Neural progenitor cell (in vitro differentiated cells): ENCODE results near the gene SNX9. TPM values are rescaled to one million over a fixed set of nuclear protein-coding genes. Genes with fewer than 3 reads are reported as not detected.
"Not testable (repeated sequence)": the region's sequence is repeated elsewhere in the genome, so short reads cannot be mapped to it uniquely, and the experiment has no call there.

ENCODE experiments used
- DNase-seq: peaks from one replicate; pipeline ENCODE4 v3.0.0-alpha.2; 2016; ENCODE audit warnings: low spot score
- H2AFZ ChIP-seq: fragments of 200-600 bp; sonication (generic); replicated peaks from 2 replicates; pipeline ENCODE4 v1.6.1; 2016; ENCODE audit warnings: antibody characterized with exemption
- H3F3A ChIP-seq: fragments of 200-600 bp; sonication (generic); 2 replicates; pipeline ENCODE4 v1.6.1; 2016; ENCODE audit warnings: antibody characterized with exemption, low read depth
- H3K27ac ChIP-seq: fragments of 200-600 bp; sonication (generic); 2 replicates; pipeline ENCODE4 v1.5.1; 2016; ENCODE audit warnings: mild to moderate bottlenecking
- H3K27me3 ChIP-seq: fragments of 200-600 bp; sonication (generic); 2 replicates; pipeline ENCODE4 v1.6.1; 2016; ENCODE audit warnings: mild to moderate bottlenecking, moderate library complexity
- H3K36me3 ChIP-seq: fragments of 200-600 bp; sonication (generic); 2 replicates; pipeline ENCODE4 v1.5.1; 2016
- H3K4me1 ChIP-seq: fragments of 200-600 bp; sonication (generic); 2 replicates; pipeline ENCODE4 v1.6.1; 2016; ENCODE audit warnings: mixed run types
- H3K4me2 ChIP-seq: fragments of 200-600 bp; sonication (generic); 2 replicates; pipeline ENCODE4 v1.6.1; 2016
- H3K4me3 ChIP-seq: fragments of 200-600 bp; sonication (generic); 2 replicates; pipeline ENCODE4 v1.5.1; 2016
- H3K79me2 ChIP-seq: fragments of 200-600 bp; sonication (generic); 2 replicates; pipeline ENCODE4 v1.6.1; 2016; ENCODE audit warnings: low read depth
- H3K9ac ChIP-seq: fragments of 200-600 bp; sonication (generic); 2 replicates; pipeline ENCODE4 v1.6.1; 2016
- H3K9me3 ChIP-seq: fragments of 200-600 bp; sonication (generic); 2 replicates; pipeline ENCODE4 v1.5.1; 2016; ENCODE audit warnings: low read depth
- H4K20me1 ChIP-seq: fragments of 200-600 bp; sonication (generic); 2 replicates; pipeline ENCODE4 v1.6.1; 2016; ENCODE audit warnings: low read depth
- H3K27ac Mint-ChIP-seq: 3 replicates; pipeline ENCODE4 v1.8.0; 2021; ENCODE audit warnings: mixed read lengths
- H3K27me3 Mint-ChIP-seq: 2 replicates; pipeline ENCODE4 v1.8.0; 2022; ENCODE audit warnings: low read depth, mild to moderate bottlenecking, inconsistent platforms, moderate library complexity, mixed read lengths; ENCODE audit not compliant: insufficient read depth
- H3K36me3 Mint-ChIP-seq: 3 replicates; pipeline ENCODE4 v1.8.0; 2021; ENCODE audit warnings: mixed read lengths
- H3K4me1 Mint-ChIP-seq: 3 replicates; pipeline ENCODE4 v1.8.0; 2021; ENCODE audit warnings: mixed read lengths
- H3K4me3 Mint-ChIP-seq: 3 replicates; pipeline ENCODE4 v1.8.0; 2021; ENCODE audit warnings: mild to moderate bottlenecking, moderate library complexity, mixed read lengths
- H3K9me3 Mint-ChIP-seq: 3 replicates; pipeline ENCODE4 v1.8.0; 2020; ENCODE audit warnings: mixed read lengths
- CTCF ChIP-seq: fragments of 200-600 bp; sonication (generic); IDR thresholded peaks from 2 replicates; pipeline ENCODE4 v1.5.1; 2017; ENCODE audit warnings: antibody characterized with exemption, mild to moderate bottlenecking
- EZH2 ChIP-seq: fragments of 200-600 bp; sonication (generic); IDR thresholded peaks from 2 replicates; pipeline ENCODE4 v1.6.1; 2017; ENCODE audit warnings: antibody characterized with exemption, mild to moderate bottlenecking, moderate library complexity
- EZH2phosphoT487 ChIP-seq: fragments of 200-600 bp; sonication (generic); IDR thresholded peaks from 2 replicates; pipeline ENCODE4 v1.6.1; 2017; ENCODE audit warnings: antibody characterized with exemption
- total RNA-seq: library from RNA; depleted of rRNA; stranded (reverse); fragments of >200 nt; gene quantifications from 2 replicates; pipeline ENCODE4 v1.2.3, GENCODE V29; 2015; ENCODE audit warnings: low replicate concordance

The SNX9 gene
- total RNA-seq, 1 donor from 2014 or later = 17.8 TPM

GRCh38 chr6:157855325-157855724, 32.3 kb downstream of the SNX9 start:
- Histone ChIP-seq H3K79me2 (peaks cover 98% of the 10 kb centered on the region), H3K4me3 (no peak overlapping the region), H3K27me3 (no peaks in the 10 kb centered on the region), H3K9ac (no peak overlapping the region), H3K4me1 (no peaks in the 10 kb centered on the region), H2AFZ (no peak overlapping the region), H3K27ac (no peak overlapping the region), H3K4me2 (no peak overlapping the region), H4K20me1 (peaks cover 4% of the 10 kb centered on the region), H3F3A (no peaks in the 10 kb centered on the region), H3K36me3 (peaks cover 5% of the 10 kb centered on the region), H3K9me3 (peaks cover 8% of the 10 kb centered on the region)
- Mint-ChIP-seq H3K4me3 (no peak overlapping the region), H3K27me3 (no peaks in the 10 kb centered on the region), H3K4me1 (peaks cover 6% of the 10 kb centered on the region), H3K9me3 (peaks cover 39% of the 10 kb centered on the region), H3K36me3 (peaks cover 21% of the 10 kb centered on the region), H3K27ac (no peak overlapping the region)
- no peak for DNase-seq
- no peak for TF ChIP-seq CTCF
- TF ChIP-seq EZH2 = no peak
- no peak for TF ChIP-seq EZH2phosphoT487

DNA sequence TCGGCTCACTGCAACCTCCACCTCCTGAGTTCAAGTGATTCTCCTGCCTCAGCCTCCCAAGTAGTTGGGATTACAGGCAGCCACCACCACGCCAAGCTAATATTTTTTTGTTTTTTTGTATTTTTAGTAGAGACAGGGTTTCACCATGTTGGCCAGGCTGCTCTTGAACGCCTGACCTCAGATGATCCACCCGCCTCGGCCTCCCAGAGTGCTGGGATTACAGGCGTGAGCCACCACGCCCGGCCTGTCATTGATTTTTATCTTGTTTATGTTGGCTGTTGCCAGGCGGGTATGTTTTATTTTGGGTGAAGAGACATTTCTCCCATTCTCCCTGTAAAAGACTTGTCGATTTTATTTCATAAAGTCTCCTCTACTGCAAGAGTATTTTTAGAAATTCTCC, 32.8 kb downstream of the SNX9 start:
- H3K27me3 Mint-ChIP-seq, H3K9me3 ChIP-seq, DNase-seq, H3K4me1 Mint-ChIP-seq, H3K27ac ChIP-seq, H3F3A ChIP-seq, H3K27me3 ChIP-seq, H3K9ac ChIP-seq, H4K20me1 ChIP-seq, H3K4me2 ChIP-seq, H3K4me3 Mint-ChIP-seq, H3K4me3 ChIP-seq, H3K27ac Mint-ChIP-seq, H2AFZ ChIP-seq, H3K36me3 ChIP-seq, H3K4me1 ChIP-seq: not testable (repeated sequence)
- peaks cover 98% of the 10 kb centered on the region for H3K79me2 ChIP-seq
- Mint-ChIP-seq H3K36me3 (peaks cover 21% of the 10 kb centered on the region), H3K9me3 (peaks cover 39% of the 10 kb centered on the region)

DNA sequence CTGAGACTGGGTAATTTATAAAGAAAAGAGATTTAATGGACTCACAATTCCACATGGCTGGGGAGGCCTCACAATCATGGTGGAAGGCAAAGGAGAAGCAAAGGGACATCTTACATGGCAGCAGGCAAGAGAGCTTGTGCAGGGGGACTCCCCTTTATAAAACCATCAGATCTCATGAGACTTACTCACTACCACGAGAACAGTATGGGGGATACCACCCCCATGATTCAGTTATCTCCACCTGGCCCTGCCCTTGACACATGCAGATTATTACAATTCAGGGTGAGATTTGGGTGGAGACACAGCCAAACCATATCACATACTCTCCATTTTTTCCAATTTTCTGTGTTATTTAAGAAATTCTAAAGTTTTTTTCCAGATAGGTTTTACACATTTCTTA, 35.6 kb downstream of the SNX9 start:
- not testable (repeated sequence) for H3K4me1 ChIP-seq, H3K9me3 ChIP-seq, H3K36me3 Mint-ChIP-seq, H3K9ac ChIP-seq, H3K36me3 ChIP-seq, DNase-seq, H3K27ac ChIP-seq, H2AFZ ChIP-seq, H3K27ac Mint-ChIP-seq, H3K27me3 ChIP-seq, H3F3A ChIP-seq, H3K4me1 Mint-ChIP-seq, H3K4me3 Mint-ChIP-seq, H3K27me3 Mint-ChIP-seq, H4K20me1 ChIP-seq, H3K4me3 ChIP-seq, H3K4me2 ChIP-seq
- peaks cover 20% of the 10 kb centered on the region for H3K9me3 Mint-ChIP-seq
- peaks cover 98% of the 10 kb centered on the region for H3K79me2 ChIP-seq

DNA sequence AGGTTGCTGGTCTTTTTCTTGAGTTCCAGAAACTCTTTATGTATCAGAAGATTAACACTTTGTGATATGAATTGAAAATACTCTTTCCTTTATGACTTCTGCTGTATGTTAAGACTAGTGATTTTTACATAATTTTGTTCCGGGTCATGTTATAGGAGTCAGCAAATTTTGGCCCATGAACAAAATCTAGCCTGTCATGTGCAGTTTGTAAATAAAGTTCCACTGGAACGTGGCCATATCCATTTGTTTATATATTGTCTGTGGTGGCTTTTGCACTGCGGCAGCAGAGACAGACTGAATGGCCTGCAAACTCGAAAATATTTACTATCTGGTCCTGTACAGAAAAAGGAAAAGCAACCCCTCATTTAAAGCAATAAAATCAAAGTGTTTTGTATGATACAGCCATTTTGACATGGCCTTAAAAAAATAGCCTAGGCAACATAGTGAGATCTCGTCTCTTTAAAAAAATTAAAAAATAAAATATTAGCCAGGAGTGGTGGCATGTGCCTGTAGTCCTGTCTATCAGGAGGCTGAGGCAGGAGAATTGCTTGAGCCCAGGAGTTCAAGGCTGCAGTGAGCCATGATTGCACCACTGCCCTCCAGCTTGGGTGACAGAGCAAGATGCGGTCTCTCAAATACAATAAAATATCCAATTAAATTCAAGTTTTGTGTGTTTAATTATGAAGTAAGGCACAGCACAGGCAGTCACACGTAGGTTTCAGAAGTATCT, 36.9 kb downstream of the SNX9 start:
- Mint-ChIP-seq H3K4me1 (peaks cover 8% of the 10 kb centered on the region), H3K27ac (no peak overlapping the region), H3K27me3 (no peaks in the 10 kb centered on the region), H3K4me3 (no peak overlapping the region), H3K9me3 (peaks cover 11% of the 10 kb centered on the region), H3K36me3 (peaks cover 9% of the 10 kb centered on the region)
- Histone ChIP-seq H3K27ac (no peak overlapping the region), H3K4me2 (no peak overlapping the region), H4K20me1 (peaks cover 7% of the 10 kb centered on the region), H3F3A (no peaks in the 10 kb centered on the region), H3K27me3 (no peaks in the 10 kb centered on the region), H3K9ac (no peak overlapping the region), H2AFZ (no peak overlapping the region), H3K4me1 (peaks cover 10% of the 10 kb centered on the region), H3K79me2 (peaks cover 96% of the 10 kb centered on the region), H3K9me3 (no peaks in the 10 kb centered on the region), H3K36me3 (no peaks in the 10 kb centered on the region), H3K4me3 (no peak overlapping the region)
- no peak for DNase-seq
- no peak for TF ChIP-seq EZH2phosphoT487
- TF ChIP-seq CTCF = no peak
- TF ChIP-seq EZH2 = no peak
